Measurements from ENCODE around the gene TMEM198.
A peak's percentile ranks its signal among the peaks of the same experiment; 100 is the strongest.

TMEM198 gene

GRCh38 chr2:219538504-219538951 is 5.3 kb upstream of the TMEM198 start:
- TF ChIP-seq CTCF (IDR thresholded peaks at IDR 0.05; ENCODE audit: low read depth, low read length, missing control alignments): no peak
- DNase-seq (ENCODE audit: low read depth): peak; percentile 42
- peak overlapping the region; percentile 4 for H3K4me3 ChIP-seq (ENCODE audit: low read depth, low read length)
- in situ Hi-C loops (cut with HindIII; ENCODE audit: low sequenced_read_pairs): loop anchor here (25.0 kb wide), 1 partner anchor 126 kb away; the partner anchor contains the start of gene DES

- TF ChIP-seq CTCF (IDR thresholded peaks at IDR 0.05; ENCODE audit: low read depth, low read length, missing control alignments): no peak
- in situ Hi-C loops (cut with HindIII; ENCODE audit: low sequenced_read_pairs): loop anchor here (25.0 kb wide), 1 partner anchor 127 kb away; the partner anchor contains the start of gene DES
- no peak for DNase-seq (ENCODE audit: low read depth)
- H3K4me3 ChIP-seq (ENCODE audit: low read depth, low read length): peak overlapping the region; percentile 4
These were observed 4.7 kb upstream of the TMEM198 start for GRCh38 chr2:219538956-219539788.

GRCh38 chr2:219539926-219540678 is 3.7 kb upstream of the TMEM198 start:
- in situ Hi-C loops (cut with HindIII; ENCODE audit: low sequenced_read_pairs): loop anchor here (5.0 to 25.0 kb wide), 2 partner anchors 107 to 128 kb away; partner anchors contain the start of gene DES
- DNase-seq (ENCODE audit: low read depth): no peak
- H3K4me3 ChIP-seq (ENCODE audit: low read depth, low read length): no peak overlapping the region
- no peak for TF ChIP-seq CTCF (IDR thresholded peaks at IDR 0.05; ENCODE audit: low read depth, low read length, missing control alignments)

GRCh38 chr2:219540784-219541504 is 2.9 kb upstream of the TMEM198 start:
- DNase-seq (ENCODE audit: low read depth): no peak
- in situ Hi-C loops (cut with HindIII; ENCODE audit: low sequenced_read_pairs): loop anchor here (5.0 to 25.0 kb wide), 2 partner anchors 106 to 129 kb away; partner anchors contain the start of gene DES
- no peak overlapping the region for H3K4me3 ChIP-seq (ENCODE audit: low read depth, low read length)

GRCh38 chr2:219541611-219542180 is 2.1 kb upstream of the TMEM198 start:
- peak overlapping the region; percentile 77 for H3K4me3 ChIP-seq (ENCODE audit: low read depth, low read length)
- peak; percentile 92 for TF ChIP-seq CTCF (IDR thresholded peaks at IDR 0.05; ENCODE audit: low read depth, low read length, missing control alignments)
- DNase-seq (ENCODE audit: low read depth): peak; percentile 33
- in situ Hi-C loops (cut with HindIII; ENCODE audit: low sequenced_read_pairs): loop anchor here (5.0 to 25.0 kb wide), 2 partner anchors 106 to 129 kb away; partner anchors contain the start of gene DES

More at GRCh38 chr2:219540784-219541504, 2.9 kb upstream of the TMEM198 start:
- TF ChIP-seq CTCF (IDR thresholded peaks at IDR 0.05; ENCODE audit: low read depth, low read length, missing control alignments): no peak

Measured in astrocyte of the cerebellum (primary cell).